ENCODE results near the gene LTB.

The LTB gene

GRCh38 chr6:31531162-31531561, 51.1 kb downstream of the LTB start:
- H3K9me3 Mint-ChIP-seq: no peaks in the 10 kb centered on the region
- no peak for DNase-seq (ENCODE audit: low spot score)
- no peak overlapping the region for H3K27ac Mint-ChIP-seq
- peaks cover 59% of the 10 kb centered on the region for H3K36me3 Mint-ChIP-seq (ENCODE audit: low read depth)
- H3K27me3 Mint-ChIP-seq (ENCODE audit: low read depth): no peaks in the 10 kb centered on the region
- no peak overlapping the region for H3K4me3 Mint-ChIP-seq
- peaks cover 12% of the 10 kb centered on the region for H3K4me1 Mint-ChIP-seq (ENCODE audit: low read depth)

- Mint-ChIP-seq H3K9me3 (no peaks in the 10 kb centered on the region), H3K36me3 (ENCODE audit: low read depth) (peaks cover 54% of the 10 kb centered on the region), H3K27ac (no peak overlapping the region), H3K4me1 (ENCODE audit: low read depth) (peaks cover 7% of the 10 kb centered on the region), H3K4me3 (no peak overlapping the region), H3K27me3 (ENCODE audit: low read depth) (no peaks in the 10 kb centered on the region)
- no peak for DNase-seq (ENCODE audit: low spot score)
Measured at GRCh38 chr6:31530659-31531058, 51.6 kb downstream of the LTB start.
